ENCODE measurements around the gene CCL14.

Gene CCL14

DNA sequence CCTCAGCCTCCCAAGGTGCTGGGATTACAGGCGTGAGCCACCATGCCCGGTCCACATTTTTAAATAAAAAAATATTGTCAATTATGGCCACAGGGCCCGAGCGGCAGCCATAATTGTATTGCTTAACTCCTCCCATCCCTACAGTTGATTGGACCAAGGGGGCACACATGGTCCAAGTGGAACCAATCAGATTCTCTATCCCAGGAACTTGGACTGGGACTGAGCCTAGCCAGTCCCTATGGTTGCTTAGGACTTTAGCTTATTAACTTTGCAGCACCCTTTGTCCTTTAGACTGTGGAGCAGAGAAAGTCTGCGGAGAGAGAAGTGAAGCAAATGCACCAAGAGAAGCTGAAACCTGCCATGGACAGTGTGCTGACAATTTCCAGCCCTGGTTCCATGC is 50.5 kb downstream of the CCL14 start:
- DNase-seq, result no peak

GRCh38 chr17:35934760-35935159 is 51.8 kb downstream of the CCL14 start:
- DNase-seq, result no peak

Measured in NCI-H2227 treated with DMSO at 0.1 percent for 48 hours (cell line).